Activated CD8-positive, alpha-beta memory T cell treated with anti-CD3 and anti-CD28 coated beads, Interleukin-2, amount 50 U/mL, for 4 hours (primary cell): ENCODE data around the gene CREB5.
"Not testable (repeated sequence)": the region's sequence is repeated elsewhere in the genome, so short reads cannot be mapped to it uniquely, and the experiment has no call there.

Experiments used
- DNase-seq: peaks from one replicate; pipeline ENCODE4 v3.0.0-alpha.2; 2020

Gene CREB5

GRCh38 chr7:28799619-28800018 lies 387.3 kb downstream of the CREB5 start:
- no peak for DNase-seq

GRCh38 chr7:28800150-28800549 lies 387.8 kb downstream of the CREB5 start:
- DNase-seq: no peak

GRCh38 chr7:28802450-28802849 lies 390.1 kb downstream of the CREB5 start:
- no peak for DNase-seq

DNA sequence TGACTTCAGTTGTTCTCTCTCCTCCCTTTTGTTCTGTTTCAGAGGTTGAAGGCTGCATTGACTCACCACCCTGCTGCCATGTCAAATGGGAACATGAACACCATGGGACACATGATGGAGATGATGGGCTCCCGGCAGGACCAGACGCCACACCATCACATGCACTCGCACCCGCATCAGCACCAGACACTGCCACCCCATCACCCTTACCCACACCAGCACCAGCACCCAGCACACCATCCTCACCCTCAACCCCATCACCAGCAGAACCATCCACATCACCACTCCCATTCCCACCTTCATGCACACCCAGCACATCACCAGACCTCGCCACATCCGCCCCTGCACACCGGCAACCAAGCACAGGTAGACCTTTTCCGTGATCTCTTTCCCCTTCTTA lies 391.8 kb downstream of the CREB5 start:
- no peak for DNase-seq

GRCh38 chr7:28804990-28805389 lies 392.7 kb downstream of the CREB5 start:
- no peak for DNase-seq

DNA sequence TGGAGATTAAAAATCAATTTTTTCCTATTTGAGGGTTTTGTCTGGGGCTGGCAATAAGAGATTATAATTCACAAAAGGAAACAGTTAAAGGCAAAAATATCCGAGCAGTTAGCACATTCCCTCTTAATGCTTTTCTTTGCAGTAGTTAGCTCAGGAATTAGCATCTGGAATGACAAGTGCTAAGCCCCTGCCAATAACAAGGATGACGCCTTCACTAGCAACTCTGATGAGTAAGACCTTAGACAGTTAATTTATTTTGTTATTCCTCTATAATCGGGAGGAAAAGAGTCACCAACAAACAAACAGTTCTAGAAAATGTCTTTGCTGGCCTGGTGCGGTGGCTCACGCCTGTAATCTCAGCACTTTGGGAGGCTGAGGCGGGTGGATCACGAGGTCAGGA lies 394.5 kb downstream of the CREB5 start:
- DNase-seq: no peak

- DNase-seq: no peak
Measured at GRCh38 chr7:28807396-28807994, 395.2 kb downstream of the CREB5 start.

- no peak for DNase-seq
Measured at GRCh38 chr7:28808796-28809533, 396.6 kb downstream of the CREB5 start.

DNA sequence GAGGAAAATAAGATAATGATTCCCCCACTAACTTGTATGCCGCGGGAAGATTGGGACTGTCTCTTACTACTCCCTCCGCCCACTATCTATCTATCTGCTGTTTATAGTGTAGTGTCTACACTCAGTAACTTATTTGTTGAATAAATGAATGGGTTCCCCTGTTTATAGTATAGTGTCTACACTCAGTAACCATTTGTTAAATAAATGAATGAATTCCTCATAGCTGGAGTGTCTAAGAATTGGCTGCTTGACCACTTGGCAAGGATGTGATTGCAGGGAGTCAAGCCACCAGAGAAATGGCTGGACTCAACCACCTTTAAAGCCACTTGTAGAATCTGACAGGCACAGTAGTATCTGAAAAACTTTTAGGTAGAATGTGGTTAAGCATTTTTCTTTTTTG lies 398.7 kb downstream of the CREB5 start:
- no peak for DNase-seq

GRCh38 chr7:28811701-28812430 lies 399.5 kb downstream of the CREB5 start:
- DNase-seq: no peak

- no peak for DNase-seq
Measured at GRCh38 chr7:28812616-28813015, 400.3 kb downstream of the CREB5 start.

GRCh38 chr7:28813243-28813962 lies 401.1 kb downstream of the CREB5 start:
- no peak for DNase-seq

DNA sequence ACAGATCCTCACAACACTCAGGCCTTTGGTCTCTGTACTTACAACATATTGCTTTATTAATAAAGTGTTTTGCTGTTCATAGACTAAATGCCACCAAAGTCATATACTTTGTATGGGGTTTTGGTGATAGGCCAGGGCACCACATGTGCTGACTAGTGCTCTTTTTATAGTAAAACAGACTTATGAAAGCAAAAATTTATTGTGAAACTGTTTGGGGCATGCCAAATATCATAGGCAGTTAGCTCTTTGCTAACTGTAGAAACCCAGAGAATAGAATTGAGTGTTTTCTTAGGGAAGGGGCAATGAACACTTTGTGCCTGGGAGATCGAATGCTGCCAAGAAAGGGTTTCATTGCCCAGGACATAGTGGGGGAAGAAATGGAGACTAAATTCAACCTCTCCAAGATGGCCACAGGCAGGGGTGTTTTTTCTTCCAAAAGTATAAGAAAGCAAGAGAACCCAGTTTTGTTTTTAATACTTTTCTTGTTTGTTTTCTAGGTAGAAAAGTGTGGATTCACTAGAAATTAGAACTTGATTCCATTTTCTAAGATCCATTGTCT lies 403.1 kb downstream of the CREB5 start:
- no peak for DNase-seq

- no peak for DNase-seq
Measured at GRCh38 chr7:28815928-28816373, 403.6 kb downstream of the CREB5 start.

GRCh38 chr7:28818996-28819395 lies 406.7 kb downstream of the CREB5 start:
- no peak for DNase-seq

GRCh38 chr7:28823582-28823981 lies 411.3 kb downstream of the CREB5 start:
- DNase-seq: no peak

GRCh38 chr7:28825817-28826448 lies 413.6 kb downstream of the CREB5 start:
- not testable (repeated sequence) for DNase-seq

DNA sequence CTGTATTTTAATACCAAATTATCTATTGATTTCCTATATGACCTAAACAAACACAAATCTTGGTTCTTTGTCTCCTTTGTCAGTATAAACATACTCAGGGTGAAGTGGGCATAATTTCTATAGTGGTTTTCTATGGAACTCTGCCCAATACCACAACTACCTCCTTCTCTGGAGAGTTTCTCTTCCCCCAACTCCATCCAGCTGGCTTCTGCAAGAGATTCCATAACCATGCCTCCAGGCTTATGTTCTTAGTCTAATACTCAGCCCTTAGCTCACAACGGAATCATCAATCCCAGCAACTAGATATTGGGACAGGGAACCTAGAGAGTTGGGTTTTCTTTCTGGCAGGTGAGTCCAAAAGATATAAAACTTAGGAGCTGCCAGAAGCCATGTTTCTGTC lies 418.5 kb downstream of the CREB5 start:
- no peak for DNase-seq

DNA sequence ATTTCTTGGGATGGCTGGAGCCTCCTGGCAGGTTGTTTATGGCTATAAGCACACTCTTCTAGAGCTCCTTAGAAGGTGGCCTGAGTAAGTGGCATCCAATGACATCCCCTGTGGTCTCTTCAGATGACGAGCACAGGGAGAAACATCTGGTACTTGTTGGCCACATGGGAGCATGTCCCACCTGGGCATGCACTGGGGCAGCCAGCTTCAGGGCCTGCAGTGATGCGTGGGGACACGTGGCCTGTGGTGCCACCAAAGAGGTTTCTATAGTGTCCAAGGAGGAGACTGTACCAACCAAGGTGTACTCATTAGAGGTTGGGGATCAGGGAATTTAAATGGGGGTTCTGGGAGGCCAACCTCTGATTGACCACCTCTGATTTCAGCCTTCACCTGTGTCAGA lies 420.4 kb downstream of the CREB5 start:
- no peak for DNase-seq

DNA sequence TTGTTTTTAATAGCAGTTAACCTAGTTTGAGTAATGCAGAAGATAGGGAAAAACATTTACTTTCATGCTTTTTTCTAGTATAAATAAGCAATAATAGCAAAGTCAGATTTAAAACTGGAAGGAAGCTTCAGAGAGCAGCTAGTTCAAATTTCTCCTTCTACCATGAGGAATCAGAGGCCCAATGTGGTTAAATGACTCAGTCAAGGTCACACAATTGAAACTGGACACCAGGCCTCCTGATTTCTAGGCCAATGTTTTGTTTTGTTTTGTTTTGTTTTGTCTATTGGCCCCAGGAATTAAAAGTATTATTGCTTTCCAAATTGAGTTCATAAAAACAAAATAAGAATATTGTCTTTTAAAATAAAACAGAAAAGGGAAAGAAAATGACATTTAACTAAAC lies 423.5 kb downstream of the CREB5 start:
- no peak for DNase-seq

GRCh38 chr7:28836716-28837115 lies 424.4 kb downstream of the CREB5 start:
- DNase-seq: no peak

GRCh38 chr7:28837216-28837615 lies 424.9 kb downstream of the CREB5 start:
- no peak for DNase-seq

DNA sequence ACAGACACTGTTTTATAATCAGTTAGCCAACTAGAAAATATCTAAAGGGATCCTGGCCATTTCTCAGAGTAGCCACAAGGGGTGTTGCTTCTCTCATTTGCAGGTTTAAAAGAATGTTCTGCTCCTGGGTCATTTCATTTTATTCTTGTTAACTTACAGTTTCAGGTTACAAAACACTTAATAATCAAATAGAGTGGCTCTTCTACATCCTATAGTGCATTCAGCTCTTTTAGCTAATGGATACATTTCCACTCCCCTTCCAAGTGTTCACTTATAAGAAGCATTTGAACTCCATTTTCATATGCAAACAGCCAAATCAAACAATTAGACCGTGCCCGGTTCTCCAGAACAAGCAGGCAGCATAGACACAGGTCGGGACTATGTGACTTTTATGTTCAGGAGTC lies 428.3 kb downstream of the CREB5 start:
- no peak for DNase-seq
